ENCODE results near the gene MESD.

MESD gene

DNA sequence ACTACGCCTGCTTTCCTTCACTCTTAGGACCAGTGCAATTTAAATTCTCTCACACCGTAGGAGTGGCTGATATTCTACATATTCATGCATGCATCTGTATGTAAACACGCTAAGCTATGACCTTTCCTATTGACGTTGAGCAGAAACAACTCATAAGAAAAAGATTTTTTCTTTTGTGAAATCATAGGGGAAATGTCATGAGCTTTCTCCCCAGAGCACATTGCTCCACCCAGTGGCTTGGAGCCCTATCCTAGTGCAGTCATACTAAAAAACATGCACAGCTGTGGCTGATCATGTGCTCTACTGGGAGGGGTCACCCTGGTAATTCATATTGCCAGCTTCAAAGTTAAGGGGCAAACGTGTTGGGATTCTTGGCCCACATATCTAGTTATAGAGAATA, 1.8 kb upstream of the MESD start:
- TF ChIP-seq, protein P1, sequence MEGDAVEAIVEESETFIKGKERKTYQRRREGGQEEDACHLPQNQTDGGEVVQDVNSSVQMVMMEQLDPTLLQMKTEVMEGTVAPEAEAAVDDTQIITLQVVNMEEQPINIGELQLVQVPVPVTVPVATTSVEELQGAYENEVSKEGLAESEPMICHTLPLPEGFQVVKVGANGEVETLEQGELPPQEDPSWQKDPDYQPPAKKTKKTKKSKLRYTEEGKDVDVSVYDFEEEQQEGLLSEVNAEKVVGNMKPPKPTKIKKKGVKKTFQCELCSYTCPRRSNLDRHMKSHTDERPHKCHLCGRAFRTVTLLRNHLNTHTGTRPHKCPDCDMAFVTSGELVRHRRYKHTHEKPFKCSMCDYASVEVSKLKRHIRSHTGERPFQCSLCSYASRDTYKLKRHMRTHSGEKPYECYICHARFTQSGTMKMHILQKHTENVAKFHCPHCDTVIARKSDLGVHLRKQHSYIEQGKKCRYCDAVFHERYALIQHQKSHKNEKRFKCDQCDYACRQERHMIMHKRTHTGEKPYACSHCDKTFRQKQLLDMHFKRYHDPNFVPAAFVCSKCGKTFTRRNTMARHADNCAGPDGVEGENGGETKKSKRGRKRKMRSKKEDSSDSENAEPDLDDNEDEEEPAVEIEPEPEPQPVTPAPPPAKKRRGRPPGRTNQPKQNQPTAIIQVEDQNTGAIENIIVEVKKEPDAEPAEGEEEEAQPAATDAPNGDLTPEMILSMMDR (IDR thresholded peaks at IDR 0.05; ENCODE audit: low read depth, low read length, missing control alignments): no peak
- DNase-seq (ENCODE audit: low read depth): no peak
- H3K4me3 ChIP-seq (ENCODE audit: low read depth, low read length): no peak overlapping the region

DNA sequence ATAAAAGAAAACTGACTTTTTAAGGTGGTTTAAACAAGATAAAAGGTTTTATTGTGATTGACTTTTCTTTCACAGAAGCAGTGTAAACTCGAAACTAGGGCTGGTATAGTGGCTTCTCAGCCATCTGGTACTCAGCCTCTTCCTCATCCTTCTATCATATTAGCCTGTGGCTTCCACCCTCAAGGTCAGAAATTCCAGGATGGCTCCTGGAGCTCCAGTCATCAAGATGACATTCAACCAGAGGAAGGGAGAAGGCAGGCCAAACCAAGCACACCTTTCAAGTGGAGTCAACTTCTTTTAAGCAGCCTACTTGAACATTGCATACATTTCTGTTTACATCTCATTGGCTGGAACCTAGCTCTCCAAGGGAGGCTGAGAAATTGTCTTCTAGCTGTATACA, 1.3 kb upstream of the MESD start:
- DNase-seq (ENCODE audit: low read depth): no peak
- no peak overlapping the region for H3K4me3 ChIP-seq (ENCODE audit: low read depth, low read length)
- TF ChIP-seq, protein P1 (IDR thresholded peaks at IDR 0.05; ENCODE audit: low read depth, low read length, missing control alignments): no peak

DNA sequence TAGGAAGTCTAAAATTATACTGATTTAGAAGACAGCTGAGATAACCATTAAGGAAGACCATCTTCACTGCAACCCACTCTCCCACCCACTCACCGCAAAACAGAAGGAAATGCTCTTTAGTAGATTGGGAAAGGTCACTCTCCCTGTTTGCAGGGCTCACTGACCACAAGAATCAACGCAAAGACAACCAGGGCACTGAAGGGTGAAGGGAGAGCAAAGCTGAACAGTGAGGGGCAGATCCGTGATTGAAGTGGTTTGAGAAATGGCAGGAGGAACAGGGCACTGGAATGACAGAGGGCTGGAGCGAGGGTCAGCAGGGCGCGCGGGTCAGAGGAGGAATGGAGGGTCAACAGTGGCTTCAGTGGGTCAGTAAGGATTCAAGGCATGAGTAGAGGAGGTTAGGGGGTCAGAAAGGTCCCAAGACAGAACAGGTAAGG, 520 bp downstream of the MESD start:
- H3K4me3 ChIP-seq (ENCODE audit: low read depth, low read length): peak overlapping the region; percentile 98
- TF ChIP-seq, protein P1 (IDR thresholded peaks at IDR 0.05; ENCODE audit: low read depth, low read length, missing control alignments): no peak
- no peak for DNase-seq (ENCODE audit: low read depth)

DNA sequence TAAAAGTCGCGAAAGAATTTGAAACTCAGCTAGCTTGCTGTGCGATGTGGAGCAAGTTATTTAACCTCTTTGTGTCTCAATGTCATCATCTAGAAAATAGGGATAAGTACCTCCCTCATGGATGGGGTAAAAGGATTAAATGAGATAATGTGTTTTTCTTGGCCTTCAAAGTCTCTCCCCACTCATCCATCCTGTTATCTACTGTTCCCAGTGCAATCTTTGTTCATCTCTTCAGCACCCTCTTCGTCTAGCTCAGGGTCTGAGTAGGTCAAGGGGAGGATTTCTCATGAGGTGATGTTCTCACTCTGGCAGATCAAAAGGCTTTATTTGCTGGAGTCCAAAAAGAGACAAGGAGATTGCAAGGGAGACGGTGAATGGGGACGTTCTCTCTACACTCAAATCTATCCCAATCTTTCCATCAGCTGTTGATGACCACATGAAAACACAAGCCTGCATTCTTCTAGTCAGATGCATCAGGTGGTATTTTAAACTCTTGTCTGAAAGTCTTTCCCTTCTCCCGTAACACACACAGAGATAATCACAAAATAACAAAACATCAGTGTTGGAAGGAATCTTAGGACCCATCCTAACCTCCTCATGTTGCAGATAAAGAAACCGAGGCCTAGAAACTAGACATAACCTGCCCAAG, 1.3 kb downstream of the MESD start:
- TF ChIP-seq, protein P1 (IDR thresholded peaks at IDR 0.05; ENCODE audit: low read depth, low read length, missing control alignments): no peak
- no peak for DNase-seq (ENCODE audit: low read depth)
- H3K4me3 ChIP-seq (ENCODE audit: low read depth, low read length): peak overlapping the region; percentile 98

DNA sequence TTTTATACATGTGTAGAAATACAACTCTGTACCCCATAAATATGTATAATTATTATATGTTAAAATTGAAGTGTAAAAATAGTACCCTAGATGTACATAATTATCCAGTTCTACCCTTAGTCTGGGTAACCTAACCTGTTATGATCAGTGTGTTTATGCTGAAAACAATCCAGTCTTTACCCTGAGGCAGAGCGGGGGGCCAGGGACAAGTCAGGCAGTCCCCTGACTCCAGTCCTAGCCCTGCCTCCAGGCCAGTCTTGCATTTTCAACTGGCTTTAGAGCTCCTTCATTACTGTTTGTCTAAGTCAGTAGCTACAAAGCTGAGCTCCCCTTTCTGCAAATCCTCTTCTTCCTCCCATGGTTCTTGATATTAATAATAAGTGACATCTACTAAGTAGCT, 3.1 kb downstream of the MESD start:
- TF ChIP-seq, protein P1 (IDR thresholded peaks at IDR 0.05; ENCODE audit: low read depth, low read length, missing control alignments): no peak
- no peak for DNase-seq (ENCODE audit: low read depth)

DNA sequence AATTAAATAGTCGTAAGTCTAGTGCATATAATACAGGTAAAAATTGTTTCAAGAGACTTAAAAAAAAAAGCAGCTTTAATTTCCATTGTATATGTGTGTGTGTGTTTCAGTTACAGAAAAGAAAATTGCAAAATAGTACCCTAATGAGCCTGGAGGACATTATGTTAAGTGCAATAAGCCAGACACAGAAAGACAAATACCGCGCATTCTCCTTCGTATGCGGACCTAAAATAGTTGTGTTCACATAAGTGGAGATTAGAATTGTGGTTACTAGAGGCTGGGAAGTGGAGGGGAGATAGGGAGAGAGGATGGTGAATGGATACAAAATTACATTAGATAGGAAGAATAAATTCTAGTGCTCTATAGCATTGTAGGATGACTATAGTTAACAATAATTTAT, 3.6 kb downstream of the MESD start:
- no peak for DNase-seq (ENCODE audit: low read depth)
- TF ChIP-seq, protein P1 (IDR thresholded peaks at IDR 0.05; ENCODE audit: low read depth, low read length, missing control alignments): no peak
- H3K4me3 ChIP-seq (ENCODE audit: low read depth, low read length): no peak overlapping the region

More for the DNA sequence above, 3.1 kb downstream of the MESD start:
- H3K4me3 ChIP-seq (ENCODE audit: low read depth, low read length): no peak overlapping the region

DNA sequence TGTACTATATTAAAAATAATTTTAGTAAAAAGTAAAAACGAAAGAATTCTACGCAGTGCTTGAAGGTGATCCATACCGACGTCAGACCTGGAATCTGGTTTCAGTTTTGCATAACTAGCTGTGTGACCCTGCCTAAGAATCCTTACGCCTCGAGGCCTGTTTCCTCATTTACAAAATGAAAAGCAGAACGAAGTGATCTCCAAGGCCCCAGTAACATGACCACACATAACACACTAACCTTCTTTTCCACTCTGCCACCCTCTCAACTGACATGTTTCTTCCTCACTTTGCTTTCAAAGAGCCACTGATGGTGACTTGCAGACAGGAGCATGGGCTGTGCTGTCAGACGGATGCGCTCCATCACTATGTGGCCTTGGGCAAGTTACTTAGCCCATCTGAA, 4.8 kb downstream of the MESD start:
- H3K4me3 ChIP-seq (ENCODE audit: low read depth, low read length): no peak overlapping the region
- DNase-seq (ENCODE audit: low read depth): no peak
- TF ChIP-seq, protein P1 (IDR thresholded peaks at IDR 0.05; ENCODE audit: low read depth, low read length, missing control alignments): no peak
